Activated naive CD4-positive, alpha-beta T cell treated with anti-CD3 and anti-CD28 coated beads for 36 hours (primary cell): Measurements from ENCODE around the gene RUSF1. TPM values are rescaled to one million over a fixed set of nuclear protein-coding genes. Genes with fewer than 3 reads are reported as not detected.
"Not testable (repeated sequence)": the region's sequence is repeated elsewhere in the genome, so short reads cannot be mapped to it uniquely, and the experiment has no call there.

Source experiments
- CTCF ChIA-PET: fragments of 350-600 bp; sonication (Branson Sonifier 250); formaldehyde crosslinking; loops from one replicate; lab custom pipeline; 2021; ENCODE audit warnings: antibody characterized with exemption; lab: Charles Lee
- DNase-seq: peaks from one replicate; pipeline ENCODE4 v3.0.0-alpha.2; 2020
- H3K27ac Mint-ChIP-seq: one replicate; pipeline ENCODE4 v1.8.0; 2021; ENCODE audit warnings: mild to moderate bottlenecking, mixed read lengths
- H3K27me3 Mint-ChIP-seq: one replicate; pipeline ENCODE4 v1.8.0; 2021; ENCODE audit warnings: low read depth, mixed read lengths
- H3K36me3 Mint-ChIP-seq: one replicate; pipeline ENCODE4 v1.8.0; 2021; ENCODE audit warnings: low read depth, mixed read lengths
- H3K4me1 Mint-ChIP-seq: one replicate; pipeline ENCODE4 v1.8.0; 2021; ENCODE audit warnings: low read depth, mixed read lengths
- H3K4me3 Mint-ChIP-seq: one replicate; pipeline ENCODE4 v1.8.0; 2021; ENCODE audit warnings: mild to moderate bottlenecking, moderate library complexity, mixed read lengths
- H3K9me3 Mint-ChIP-seq: one replicate; pipeline ENCODE4 v1.8.0; 2021; ENCODE audit warnings: mixed read lengths
- intact Hi-C: fragments of 100-400 bp; cut with micrococcal nuclease; formaldehyde crosslinking; loops from one replicate; pipeline ENCODE4 v1.15.1; 2023
- total RNA-seq, 2 experiments: library from RNA; stranded (reverse); gene quantifications; one replicate each; pipeline ENCODE4 v1.2.3, GENCODE V29; 2021

The RUSF1 gene
- total RNA-seq, 2 experiments from 2014 or later, result 24.0 to 26.0 TPM

DNA sequence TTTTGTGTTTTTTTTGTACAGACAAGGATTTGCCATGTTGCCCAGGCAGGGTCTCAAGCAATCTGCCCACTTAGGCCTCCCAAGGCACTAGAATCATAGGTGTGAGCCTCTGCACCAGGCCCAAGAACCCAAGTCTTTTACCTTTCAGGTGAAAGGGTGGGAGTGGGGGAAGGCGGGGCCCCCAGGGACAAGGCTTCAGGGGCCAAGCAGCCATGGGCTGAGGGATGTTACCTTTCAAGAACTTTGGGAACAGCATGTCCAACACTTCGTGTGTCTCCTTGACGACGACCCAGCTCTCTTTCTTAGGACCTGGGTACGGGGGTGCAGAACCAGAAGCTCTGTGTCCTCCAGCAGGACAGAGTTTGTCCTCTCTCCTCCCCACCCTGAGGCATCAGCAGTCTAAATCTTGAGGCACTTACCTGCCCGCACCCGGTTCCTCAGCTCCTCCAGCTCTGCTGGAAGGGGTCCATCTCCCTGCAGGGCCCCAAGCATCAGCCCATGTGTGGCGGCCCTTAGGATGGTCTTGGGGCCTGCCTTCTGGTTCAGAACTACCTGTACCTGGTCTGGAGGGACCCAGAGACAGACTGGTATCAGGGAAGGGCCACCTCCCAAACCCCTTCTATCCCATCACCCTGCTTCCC, 16.3 kb downstream of the RUSF1 start:
- intact Hi-C loops, result no loop called here
- Mint-ChIP-seq H3K9me3 (no peaks in the 10 kb centered on the region), H3K4me3 (no peak overlapping the region), H3K27ac (no peak overlapping the region), H3K27me3 (no peaks in the 10 kb centered on the region), H3K36me3 (peaks cover 8% of the 10 kb centered on the region), H3K4me1 (peaks cover 4% of the 10 kb centered on the region)
- CTCF ChIA-PET, result interaction anchor here (0.6 kb wide), 1 partner anchor 137 kb away, joined by 3 read pairs; no protein-coding TSS in a partner anchor
- no peak for DNase-seq

DNA sequence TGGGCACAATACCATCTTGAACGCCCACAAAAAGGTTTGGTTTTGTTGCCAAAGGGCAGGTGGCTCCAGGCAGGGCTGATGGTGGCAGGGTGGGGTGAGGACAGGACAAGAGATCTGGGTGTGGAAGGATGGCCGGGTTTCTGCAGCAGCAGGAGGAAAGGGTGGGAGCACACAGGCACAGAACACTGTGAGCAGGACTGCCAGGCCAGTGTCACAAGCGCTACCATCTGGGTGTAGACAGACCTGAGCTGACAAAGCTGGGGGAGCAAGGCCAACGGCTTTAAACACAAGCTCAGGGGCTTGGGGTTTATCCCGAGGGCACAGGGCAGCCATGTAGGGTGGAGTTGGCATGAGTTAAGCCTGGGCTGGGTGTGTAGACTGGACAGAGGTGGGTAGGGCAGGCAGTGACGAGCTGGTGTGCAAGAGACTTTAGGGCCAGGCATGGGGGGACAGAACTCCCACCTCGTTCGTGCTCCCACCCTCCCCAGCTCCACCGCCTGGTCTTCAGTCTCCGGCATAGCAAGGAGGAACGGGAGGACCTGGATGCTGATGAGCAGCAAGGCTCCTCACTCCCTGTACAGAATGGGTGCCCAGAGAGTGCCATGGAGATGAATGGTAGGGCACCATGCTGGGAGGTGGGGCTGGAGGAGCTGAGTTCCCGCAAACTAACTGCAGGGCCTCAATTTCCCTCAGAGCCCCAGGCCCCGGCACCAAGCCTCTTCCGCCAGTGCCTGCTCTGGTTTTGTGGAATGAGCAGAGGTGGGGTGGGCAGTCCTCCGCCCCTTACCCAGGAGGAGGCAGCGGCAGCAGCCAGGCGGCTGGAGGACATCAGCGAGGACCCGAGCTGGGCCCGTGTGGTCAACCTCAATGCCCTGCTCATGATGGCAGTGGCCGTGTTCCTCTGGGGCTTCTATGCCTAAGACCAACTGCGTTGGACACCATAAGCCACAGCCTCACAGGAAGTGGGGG, 18.3 kb downstream of the RUSF1 start:
- CTCF ChIA-PET, result interaction anchor here (0.6 to 0.7 kb wide), 2 partner anchors 30 to 380 kb away, joined by 3 to 4 read pairs; partner anchors contain the start of gene ARMC5
- intact Hi-C loops, result no loop called here
- no peak overlapping the region for H3K4me3 Mint-ChIP-seq

DNA sequence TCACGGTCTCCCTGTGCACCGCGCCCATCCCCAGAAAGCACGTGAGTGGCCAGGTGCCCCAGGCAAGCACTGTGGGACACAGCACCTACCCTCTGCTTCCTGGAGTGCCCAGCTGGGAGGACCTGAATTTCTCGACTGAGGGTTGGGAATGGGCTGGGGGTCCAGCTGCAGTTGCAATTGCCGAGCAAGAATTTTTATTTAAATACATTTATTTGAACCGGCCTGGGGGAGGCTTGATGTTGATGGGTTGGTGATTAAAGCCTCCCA, 19.0 kb downstream of the RUSF1 start:
- H3K4me1 Mint-ChIP-seq, result peaks cover 6% of the 10 kb centered on the region
- H3K27ac Mint-ChIP-seq, result no peak overlapping the region
- no peak overlapping the region for H3K4me3 Mint-ChIP-seq
- peaks cover 8% of the 10 kb centered on the region for H3K36me3 Mint-ChIP-seq
- intact Hi-C loops, result no loop called here
- CTCF ChIA-PET, result interaction anchor here (0.6 to 0.7 kb wide), 2 partner anchors 30 to 380 kb away, joined by 3 to 4 read pairs; partner anchors contain the start of gene ARMC5
- DNase-seq, result no peak
- no peaks in the 10 kb centered on the region for H3K27me3 Mint-ChIP-seq
- no peaks in the 10 kb centered on the region for H3K9me3 Mint-ChIP-seq

More for the DNA sequence above, 18.3 kb downstream of the RUSF1 start:
- H3K36me3 Mint-ChIP-seq, result peaks cover 8% of the 10 kb centered on the region
- no peaks in the 10 kb centered on the region for H3K27me3 Mint-ChIP-seq
- DNase-seq, result no peak
- H3K27ac Mint-ChIP-seq, result no peak overlapping the region
- no peaks in the 10 kb centered on the region for H3K9me3 Mint-ChIP-seq
- peaks cover 6% of the 10 kb centered on the region for H3K4me1 Mint-ChIP-seq

DNA sequence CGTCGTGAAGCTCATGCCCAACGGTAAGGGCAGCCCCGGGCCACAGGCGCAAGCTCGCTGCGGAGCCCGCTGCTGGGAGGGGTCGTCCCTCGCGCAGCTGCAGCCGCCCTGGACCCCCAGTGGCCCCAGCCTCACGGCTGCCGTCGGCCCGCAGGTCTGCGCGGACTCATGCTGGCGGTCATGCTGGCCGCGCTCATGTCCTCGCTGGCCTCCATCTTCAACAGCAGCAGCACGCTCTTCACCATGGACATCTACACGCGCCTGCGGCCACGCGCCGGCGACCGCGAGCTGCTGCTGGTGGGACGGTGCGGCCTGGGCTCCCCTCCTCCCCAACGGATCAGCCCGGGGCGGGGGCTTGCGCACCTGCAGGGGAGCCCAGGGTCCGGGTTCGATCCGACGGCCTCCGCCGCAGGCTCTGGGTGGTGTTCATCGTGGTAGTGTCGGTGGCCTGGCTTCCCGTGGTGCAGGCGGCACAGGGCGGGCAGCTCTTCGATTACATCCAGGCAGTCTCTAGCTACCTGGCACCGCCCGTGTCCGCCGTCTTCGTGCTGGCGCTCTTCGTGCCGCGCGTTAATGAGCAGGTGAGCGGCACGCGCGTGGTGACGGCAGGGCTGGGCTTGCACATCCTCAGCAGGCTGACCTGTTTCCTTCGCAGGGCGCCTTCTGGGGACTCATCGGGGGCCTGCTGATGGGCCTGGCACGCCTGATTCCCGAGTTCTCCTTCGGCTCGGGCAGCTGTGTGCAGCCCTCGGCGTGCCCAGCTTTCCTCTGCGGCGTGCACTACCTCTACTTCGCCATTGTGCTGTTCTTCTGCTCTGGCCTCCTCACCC, 19.5 kb downstream of the RUSF1 start:
- Mint-ChIP-seq H3K27me3 (no peaks in the 10 kb centered on the region), H3K27ac (no peak overlapping the region), H3K4me3 (peak overlapping the region; percentile 82), H3K9me3 (no peaks in the 10 kb centered on the region), H3K4me1 (peaks cover 6% of the 10 kb centered on the region), H3K36me3 (peaks cover 8% of the 10 kb centered on the region)
- no peak for DNase-seq
- CTCF ChIA-PET, result interaction anchor here (0.6 to 1.0 kb wide), 3 partner anchors 22 to 381 kb away, joined by 3 read pairs; no protein-coding TSS in a partner anchor
- intact Hi-C loops, result no loop called here

DNA sequence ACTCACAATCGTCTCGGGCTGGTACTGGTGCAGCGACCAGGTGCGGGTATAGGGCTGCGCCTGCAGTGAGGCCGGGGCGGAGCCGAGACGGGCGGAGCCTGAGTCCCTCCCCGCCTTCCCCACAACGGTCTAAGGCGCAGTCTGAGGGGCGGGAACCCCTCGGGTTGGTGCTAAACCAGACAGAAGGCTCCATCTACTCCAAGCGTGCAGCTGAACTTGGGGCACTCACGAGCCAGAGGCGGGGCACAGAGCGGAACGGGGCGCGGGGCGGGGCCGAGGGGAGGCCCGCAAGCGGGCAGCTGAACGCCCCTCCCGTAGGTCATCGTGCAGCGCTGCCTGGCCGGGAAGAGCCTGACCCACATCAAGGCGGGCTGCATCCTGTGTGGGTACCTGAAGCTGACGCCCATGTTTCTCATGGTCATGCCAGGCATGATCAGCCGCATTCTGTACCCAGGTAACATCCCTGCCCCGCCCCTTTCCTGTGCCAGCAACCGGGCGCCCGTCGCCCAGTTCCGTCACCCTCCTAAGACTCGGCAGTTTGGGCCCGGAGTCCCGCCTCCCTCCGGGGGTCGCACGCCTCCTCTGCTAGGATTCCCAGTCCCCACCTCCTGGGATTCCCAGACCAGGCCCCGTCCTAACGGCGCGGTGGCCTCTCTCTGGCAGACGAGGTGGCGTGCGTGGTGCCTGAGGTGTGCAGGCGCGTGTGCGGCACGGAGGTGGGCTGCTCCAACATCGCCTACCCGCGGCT, 20.3 kb downstream of the RUSF1 start:
- no peak overlapping the region for H3K27ac Mint-ChIP-seq
- CTCF ChIA-PET, result interaction anchor here (0.9 to 1.0 kb wide), 2 partner anchors 23 to 25 kb away, joined by 3 read pairs; no protein-coding TSS in a partner anchor
- H3K36me3 Mint-ChIP-seq, result peaks cover 5% of the 10 kb centered on the region
- H3K27me3 Mint-ChIP-seq, result no peaks in the 10 kb centered on the region
- H3K9me3 Mint-ChIP-seq, result no peaks in the 10 kb centered on the region
- peaks cover 6% of the 10 kb centered on the region for H3K4me1 Mint-ChIP-seq
- H3K4me3 Mint-ChIP-seq, result peak overlapping the region; percentile 82
- intact Hi-C loops, result no loop called here
- peak; percentile 64 for DNase-seq

DNA sequence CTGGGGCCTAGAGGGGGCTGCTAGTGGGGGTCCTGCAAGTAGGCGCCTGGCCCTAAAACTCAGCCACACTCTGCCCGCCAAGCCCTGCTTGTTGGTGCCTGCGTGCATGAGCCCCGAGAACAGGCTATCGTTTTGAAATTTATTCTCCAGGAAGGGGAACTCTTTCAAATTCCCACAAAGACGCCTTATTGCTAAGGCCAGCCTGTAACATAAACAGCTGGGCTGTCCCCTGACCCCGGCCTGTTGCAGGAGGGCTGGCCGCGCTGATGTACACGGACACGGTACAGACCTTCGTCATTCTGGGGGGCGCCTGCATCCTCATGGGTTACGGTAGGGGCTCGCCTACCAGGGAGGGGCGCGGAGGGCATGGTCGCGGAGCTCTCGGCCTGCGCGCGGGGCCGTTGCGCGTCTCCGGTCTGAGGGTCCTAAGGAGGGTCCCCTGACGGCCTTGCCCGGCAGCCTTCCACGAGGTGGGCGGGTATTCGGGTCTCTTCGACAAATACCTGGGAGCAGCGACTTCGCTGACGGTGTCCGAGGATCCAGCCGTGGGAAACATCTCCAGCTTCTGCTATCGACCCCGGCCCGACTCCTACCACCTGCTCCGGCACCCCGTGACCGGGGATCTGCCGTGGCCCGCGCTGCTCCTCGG, 21.0 kb downstream of the RUSF1 start:
- intact Hi-C loops, result no loop called here
- CTCF ChIA-PET, result interaction anchor here (0.7 kb wide), 1 partner anchor 1055 kb away, joined by 3 read pairs; no protein-coding TSS in a partner anchor

DNA sequence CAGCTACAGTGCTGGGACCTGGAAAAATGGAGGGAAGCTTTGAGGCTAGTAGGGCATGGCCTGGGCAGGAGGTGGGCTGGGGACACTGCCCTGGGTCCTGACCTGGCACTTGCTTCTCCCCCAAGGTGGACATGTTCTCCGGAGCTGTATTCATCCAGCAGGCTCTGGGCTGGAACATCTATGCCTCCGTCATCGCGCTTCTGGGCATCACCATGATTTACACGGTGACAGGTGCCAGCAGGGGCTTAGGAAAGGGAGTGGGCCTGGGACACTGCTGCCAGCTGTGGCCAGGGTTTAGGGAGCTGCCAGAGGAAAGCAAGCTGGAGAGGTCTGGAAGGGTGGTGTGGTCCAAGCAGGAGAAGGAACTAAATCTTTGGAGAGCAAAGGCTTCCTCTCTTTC, 22.1 kb downstream of the RUSF1 start:
- Mint-ChIP-seq H3K27ac (no peak overlapping the region), H3K9me3 (no peaks in the 10 kb centered on the region), H3K36me3 (peaks cover 2% of the 10 kb centered on the region), H3K4me3 (no peak overlapping the region), H3K4me1 (peaks cover 6% of the 10 kb centered on the region), H3K27me3 (no peaks in the 10 kb centered on the region)
- intact Hi-C loops, result no loop called here
- DNase-seq, result no peak
- CTCF ChIA-PET, result interaction anchor here (1.0 kb wide), 2 partner anchors 14 to 28 kb away, joined by 3 to 5 read pairs; no protein-coding TSS in a partner anchor

More for the DNA sequence above, 21.0 kb downstream of the RUSF1 start:
- Mint-ChIP-seq H3K9me3 (no peaks in the 10 kb centered on the region), H3K36me3 (peaks cover 2% of the 10 kb centered on the region), H3K27me3 (no peaks in the 10 kb centered on the region), H3K27ac (no peak overlapping the region), H3K4me1 (peaks cover 6% of the 10 kb centered on the region), H3K4me3 (peak overlapping the region; percentile 82)
- no peak for DNase-seq

DNA sequence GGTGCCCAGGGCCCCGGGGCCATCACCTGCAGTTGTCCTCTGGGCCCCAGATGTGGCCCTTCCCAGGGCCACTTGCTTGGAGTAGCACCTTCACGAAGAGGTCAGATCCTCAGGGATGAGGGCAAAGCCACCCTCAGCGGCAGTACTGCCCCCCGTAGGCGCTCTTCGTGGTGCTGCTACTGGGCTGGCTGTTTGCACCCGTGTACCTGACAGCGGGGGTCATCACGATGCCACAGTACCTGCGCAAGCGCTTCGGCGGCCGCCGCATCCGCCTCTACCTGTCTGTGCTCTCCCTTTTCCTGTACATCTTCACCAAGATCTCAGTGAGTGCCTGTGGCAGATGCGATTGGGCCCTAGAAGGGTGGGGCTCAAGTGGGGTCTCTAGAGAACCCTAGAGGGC, 22.6 kb downstream of the RUSF1 start:
- DNase-seq, result no peak
- Mint-ChIP-seq H3K4me1 (peaks cover 6% of the 10 kb centered on the region), H3K36me3 (peaks cover 2% of the 10 kb centered on the region), H3K9me3 (no peaks in the 10 kb centered on the region), H3K4me3 (no peak overlapping the region), H3K27me3 (no peaks in the 10 kb centered on the region), H3K27ac (no peak overlapping the region)
- CTCF ChIA-PET, result interaction anchor here (0.6 to 1.0 kb wide), 3 partner anchors 15 to 28 kb away, joined by 3 to 5 read pairs (median 3); no protein-coding TSS in a partner anchor
- intact Hi-C loops, result no loop called here

DNA sequence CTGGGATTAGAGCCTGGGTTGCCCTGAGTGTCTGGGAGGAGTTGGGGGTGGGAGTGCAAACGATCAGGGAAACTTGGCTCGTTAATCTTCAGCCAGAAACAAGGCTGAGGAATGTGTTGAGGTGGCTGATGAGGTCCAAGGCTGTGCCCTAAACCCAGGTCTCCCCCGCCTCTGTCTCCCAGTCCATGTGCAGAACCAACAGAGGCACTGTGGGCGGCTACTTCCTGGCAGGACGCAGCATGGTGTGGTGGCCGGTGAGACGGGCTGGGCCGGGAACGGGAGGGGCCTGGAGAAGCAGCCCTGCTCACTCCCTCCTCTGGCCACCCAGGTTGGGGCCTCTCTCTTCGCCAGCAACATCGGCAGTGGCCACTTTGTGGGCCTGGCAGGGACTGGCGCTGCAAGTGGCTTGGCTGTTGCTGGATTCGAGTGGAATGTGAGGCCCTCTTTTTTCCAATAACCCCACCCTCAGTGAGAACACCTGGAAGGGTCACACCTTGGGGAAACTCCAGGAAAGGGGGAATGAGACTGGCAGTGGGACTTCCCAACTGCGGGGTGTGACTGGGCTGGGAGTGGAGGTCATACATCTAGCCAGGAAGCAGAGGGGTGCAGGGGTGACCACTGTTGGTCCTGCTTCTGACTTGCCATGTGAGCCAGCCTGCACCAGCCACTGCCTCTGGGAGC, 23.6 kb downstream of the RUSF1 start:
- Mint-ChIP-seq H3K4me1 (peaks cover 6% of the 10 kb centered on the region), H3K27ac (no peak overlapping the region), H3K27me3 (no peaks in the 10 kb centered on the region), H3K36me3 (peaks cover 2% of the 10 kb centered on the region), H3K9me3 (no peaks in the 10 kb centered on the region), H3K4me3 (no peak overlapping the region)
- DNase-seq, result no peak
- intact Hi-C loops, result no loop called here
- CTCF ChIA-PET, result interaction anchor here (0.6 kb wide), 1 partner anchor 21 kb away, joined by 3 read pairs; no protein-coding TSS in a partner anchor

DNA sequence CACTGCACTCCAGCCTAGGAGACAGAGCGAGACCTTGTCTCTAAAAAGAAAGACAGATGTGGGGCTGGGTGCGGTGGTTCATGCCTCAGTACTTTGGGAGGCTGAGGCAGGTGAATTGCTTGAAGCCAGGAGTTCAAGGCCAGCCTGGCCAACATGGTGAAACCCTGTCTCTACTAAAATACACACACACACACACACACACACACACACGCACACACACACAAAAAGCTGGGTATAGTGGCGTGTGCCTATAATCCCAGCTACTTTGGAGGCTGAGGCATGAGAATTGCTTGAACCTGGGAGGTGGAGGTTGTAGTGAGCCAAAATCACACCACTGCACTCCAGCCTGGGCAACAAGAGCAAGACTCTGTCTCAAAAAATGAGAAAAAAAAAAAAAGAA, 24.1 kb downstream of the RUSF1 start:
- H3K9me3 Mint-ChIP-seq, H3K27ac Mint-ChIP-seq, CTCF ChIA-PET, H3K27me3 Mint-ChIP-seq, H3K4me1 Mint-ChIP-seq, H3K36me3 Mint-ChIP-seq, DNase-seq, intact Hi-C loops, H3K4me3 Mint-ChIP-seq: not testable (repeated sequence)
